ENCODE results near the gene HEXA. TPM values are rescaled to one million over a fixed set of nuclear protein-coding genes. Genes with fewer than 3 reads are reported as not detected.
"Not testable (repeated sequence)": the region's sequence is repeated elsewhere in the genome, so short reads cannot be mapped to it uniquely, and the experiment has no call there.

HEXA gene
- total RNA-seq, 4 donors from 2014 or later, result 51.0 to 59.3 (median 53.6) TPM

DNA sequence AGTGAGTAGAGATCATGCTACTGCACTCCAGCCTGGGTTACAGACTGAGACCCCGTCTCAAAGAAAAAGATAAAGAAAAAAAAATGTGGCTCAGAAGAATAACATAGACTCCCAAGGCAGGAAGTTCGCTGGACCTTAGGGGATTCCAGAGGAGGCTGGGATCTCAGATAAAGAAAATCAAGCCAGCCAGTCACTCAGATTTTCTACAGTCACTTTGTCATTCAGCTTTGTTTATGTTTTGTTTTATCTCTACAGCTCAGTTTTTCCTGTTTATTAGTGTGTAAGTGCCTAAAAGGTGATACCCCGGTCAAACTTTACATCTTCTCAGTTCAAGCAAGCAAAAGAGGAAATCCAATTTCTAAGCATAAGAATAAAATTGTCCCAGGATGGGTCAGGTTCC, 28.5 kb upstream of the HEXA start:
- intact Hi-C loops (cut with DNase I), result no loop called here
- no peak for DNase-seq (ENCODE audit: extremely low spot score)
- H3K27ac ChIP-seq (replicated peaks in 1 of 4), result no peak overlapping the region
- H3K9me3 ChIP-seq, result no peaks in the 10 kb centered on the region
- no peak overlapping the region for H3K4me3 ChIP-seq
- H3K4me1 ChIP-seq, result peaks cover 0 to 5% (median 0%) of the 10 kb centered on the region in 4 donors
- peaks cover 0 to 58% (median 0%) of the 10 kb centered on the region in 4 donors for H3K27me3 ChIP-seq
- no peaks in the 10 kb centered on the region for H3K36me3 ChIP-seq
- TF ChIP-seq, protein P1, sequence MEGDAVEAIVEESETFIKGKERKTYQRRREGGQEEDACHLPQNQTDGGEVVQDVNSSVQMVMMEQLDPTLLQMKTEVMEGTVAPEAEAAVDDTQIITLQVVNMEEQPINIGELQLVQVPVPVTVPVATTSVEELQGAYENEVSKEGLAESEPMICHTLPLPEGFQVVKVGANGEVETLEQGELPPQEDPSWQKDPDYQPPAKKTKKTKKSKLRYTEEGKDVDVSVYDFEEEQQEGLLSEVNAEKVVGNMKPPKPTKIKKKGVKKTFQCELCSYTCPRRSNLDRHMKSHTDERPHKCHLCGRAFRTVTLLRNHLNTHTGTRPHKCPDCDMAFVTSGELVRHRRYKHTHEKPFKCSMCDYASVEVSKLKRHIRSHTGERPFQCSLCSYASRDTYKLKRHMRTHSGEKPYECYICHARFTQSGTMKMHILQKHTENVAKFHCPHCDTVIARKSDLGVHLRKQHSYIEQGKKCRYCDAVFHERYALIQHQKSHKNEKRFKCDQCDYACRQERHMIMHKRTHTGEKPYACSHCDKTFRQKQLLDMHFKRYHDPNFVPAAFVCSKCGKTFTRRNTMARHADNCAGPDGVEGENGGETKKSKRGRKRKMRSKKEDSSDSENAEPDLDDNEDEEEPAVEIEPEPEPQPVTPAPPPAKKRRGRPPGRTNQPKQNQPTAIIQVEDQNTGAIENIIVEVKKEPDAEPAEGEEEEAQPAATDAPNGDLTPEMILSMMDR (IDR thresholded peaks at IDR 0.05), result no peak
- 53% methylated on average over 3 of the region's 3 CpGs for WGBS

DNA sequence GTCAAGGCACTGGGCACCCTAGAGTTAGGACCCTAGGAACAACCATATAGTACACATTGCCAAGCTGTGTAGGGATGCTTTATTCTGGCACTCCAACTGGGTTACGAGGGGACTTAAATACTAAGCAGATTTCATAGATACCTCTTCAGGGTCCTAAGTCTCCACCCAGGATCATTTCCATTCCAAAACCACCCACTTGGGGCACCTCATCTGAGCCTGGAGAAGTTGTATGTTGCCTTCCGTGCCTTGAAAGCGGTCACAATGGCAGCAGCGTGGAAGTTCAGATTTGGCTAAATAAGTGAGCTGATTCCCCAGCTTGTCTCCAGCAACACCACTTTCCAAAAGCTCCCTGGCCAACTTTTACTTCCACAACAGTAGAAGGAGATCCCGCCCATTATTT, 26.9 kb upstream of the HEXA start:
- Histone ChIP-seq H3K9me3 (no peaks in the 10 kb centered on the region), H3K27me3 (peaks cover 0 to 61% (median 0%) of the 10 kb centered on the region in 4 donors), H3K36me3 (no peaks in the 10 kb centered on the region), H3K27ac (replicated peaks in 1 of 4) (no peak overlapping the region), H3K4me1 (peaks cover 0 to 5% (median 0%) of the 10 kb centered on the region in 4 donors), H3K4me3 (no peak overlapping the region)
- WGBS, result 88% methylated on average over 5 of the region's 5 CpGs
- TF ChIP-seq, protein P1 (IDR thresholded peaks at IDR 0.05), result no peak
- no peak for TF ChIP-seq POLR2A (IDR thresholded peaks at IDR 0.05; ENCODE audit: low read depth)
- TF ChIP-seq POLR2AphosphoS5 (IDR thresholded peaks at IDR 0.05), result no peak
- no peak for TF ChIP-seq EP300 (IDR thresholded peaks at IDR 0.05)
- intact Hi-C loops (cut with DNase I), result no loop called here
- DNase-seq (ENCODE audit: extremely low spot score), result no peak

- TF ChIP-seq, protein P1 (IDR thresholded peaks at IDR 0.05), result no peak
- no peak for TF ChIP-seq EP300 (IDR thresholded peaks at IDR 0.05)
- TF ChIP-seq POLR2AphosphoS5 (IDR thresholded peaks at IDR 0.05), result no peak
- TF ChIP-seq POLR2A (IDR thresholded peaks at IDR 0.05; ENCODE audit: low read depth), result no peak
- intact Hi-C loops (cut with DNase I), result no loop called here
- no peak for DNase-seq (ENCODE audit: extremely low spot score)
- H3K27me3 ChIP-seq, result peaks cover 0 to 45% (median 0%) of the 10 kb centered on the region in 4 donors
- H3K9me3 ChIP-seq, result no peaks in the 10 kb centered on the region
- no peak overlapping the region for H3K4me3 ChIP-seq
- no peak overlapping the region for H3K27ac ChIP-seq (replicated peaks in 1 of 4)
- H3K36me3 ChIP-seq, result no peaks in the 10 kb centered on the region
- no peaks in the 10 kb centered on the region for H3K4me1 ChIP-seq
- WGBS, result 91% methylated on average over 7 of the region's 7 CpGs
Measured at GRCh38 chr15:72398648-72399047, 22.8 kb upstream of the HEXA start.

GRCh38 chr15:72397796-72398588, 22.2 kb upstream of the HEXA start, which contains the start of gene TMEM202:
Gene TMEM202 (plus strand): TSS chr15:72398305. CDS start chr15:72398327, 22 bp downstream.
- DNase-seq (ENCODE audit: extremely low spot score), result no peak
- no peak for TF ChIP-seq POLR2A (IDR thresholded peaks at IDR 0.05; ENCODE audit: low read depth)
- TF ChIP-seq POLR2AphosphoS5 (IDR thresholded peaks at IDR 0.05), result no peak
- TF ChIP-seq EP300 (IDR thresholded peaks at IDR 0.05), result no peak
- TF ChIP-seq, protein P1 (IDR thresholded peaks at IDR 0.05), result no peak
- WGBS, result 55% methylated on average over 4 of the region's 4 CpGs
- intact Hi-C loops (cut with DNase I), result no loop called here
- Histone ChIP-seq H3K9me3 (no peaks in the 10 kb centered on the region), H3K36me3 (no peaks in the 10 kb centered on the region), H3K4me3 (no peak within 1 kb of the TSS), H3K27ac (replicated peaks in 1 of 4) (no peak within 1 kb of the TSS), H3K27me3 (peaks cover 0 to 43% (median 0%) of the 10 kb centered on the region in 4 donors), H3K4me1 (no peaks in the 10 kb centered on the region)

DNA sequence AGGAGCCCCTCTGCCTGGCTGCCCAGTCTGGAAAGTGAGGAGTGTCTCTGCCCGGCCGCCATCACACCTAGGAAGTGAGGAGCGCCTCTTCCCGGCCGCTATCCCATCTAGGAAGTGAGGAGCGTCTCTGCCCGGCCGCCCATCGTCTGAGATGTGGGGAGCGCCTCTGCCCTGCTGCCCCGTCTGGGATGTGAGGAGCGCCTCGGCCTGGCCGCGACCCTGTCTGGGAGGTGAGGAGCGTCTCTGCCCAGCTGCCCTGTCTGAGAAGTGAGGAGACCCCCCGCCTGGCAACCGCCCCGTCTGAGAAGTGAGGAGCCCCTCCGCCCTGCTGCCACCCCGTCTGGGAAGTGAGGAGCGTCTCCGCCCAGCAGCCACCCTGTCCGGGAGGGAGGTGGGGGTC, 20.5 kb upstream of the HEXA start:
- H3K36me3 ChIP-seq; intact Hi-C loops (cut with DNase I): not testable (repeated sequence)

More for the DNA sequence above, 20.5 kb upstream of the HEXA start:
- H3K4me3 ChIP-seq; DNase-seq (ENCODE audit: extremely low spot score); H3K9me3 ChIP-seq; H3K27ac ChIP-seq (replicated peaks in 1 of 4); H3K4me1 ChIP-seq: not testable (repeated sequence)
- WGBS, result no CpG with 5 or more reads among the region's 24 CpGs
- peaks cover 0 to 38% (median 0%) of the 10 kb centered on the region in 4 donors for H3K27me3 ChIP-seq

Measured in esophagus muscularis mucosa (tissue), 4 donors.